ENCODE measurements around the gene ADRM1.

The ADRM1 gene

DNA sequence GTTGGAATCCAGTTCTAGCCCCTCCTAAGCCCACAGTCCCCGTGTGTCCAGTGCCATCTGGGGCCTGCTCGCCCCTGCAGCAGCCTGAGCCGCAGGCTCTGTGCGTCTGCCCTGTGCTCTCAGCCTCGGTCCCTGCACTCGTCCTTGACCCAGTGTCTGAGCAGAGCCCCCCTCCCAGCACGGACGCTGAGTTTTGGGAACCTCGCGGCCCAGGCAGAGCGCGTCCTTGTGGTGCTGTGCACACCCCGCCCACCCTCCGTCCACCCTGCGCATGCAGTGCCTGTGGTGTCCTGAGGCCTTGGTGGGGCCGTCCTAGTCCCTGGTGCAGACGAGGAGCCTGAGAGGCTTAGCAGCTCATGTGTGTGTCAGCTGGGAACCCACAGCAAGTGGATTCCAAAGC is 32.9 kb upstream of the ADRM1 start:
- peaks cover 1% of the 10 kb centered on the region for H3K4me1 Mint-ChIP-seq
- no peak overlapping the region for H3K4me3 Mint-ChIP-seq
- DNase-seq (no peak), ATAC-seq (no peak)
- no peaks in the 10 kb centered on the region for H3K9me3 Mint-ChIP-seq
- no peaks in the 10 kb centered on the region for H3K27me3 Mint-ChIP-seq
- H3K27ac Mint-ChIP-seq: no peak overlapping the region
- H3K36me3 Mint-ChIP-seq (ENCODE audit: low read depth): peaks cover 13% of the 10 kb centered on the region

DNA sequence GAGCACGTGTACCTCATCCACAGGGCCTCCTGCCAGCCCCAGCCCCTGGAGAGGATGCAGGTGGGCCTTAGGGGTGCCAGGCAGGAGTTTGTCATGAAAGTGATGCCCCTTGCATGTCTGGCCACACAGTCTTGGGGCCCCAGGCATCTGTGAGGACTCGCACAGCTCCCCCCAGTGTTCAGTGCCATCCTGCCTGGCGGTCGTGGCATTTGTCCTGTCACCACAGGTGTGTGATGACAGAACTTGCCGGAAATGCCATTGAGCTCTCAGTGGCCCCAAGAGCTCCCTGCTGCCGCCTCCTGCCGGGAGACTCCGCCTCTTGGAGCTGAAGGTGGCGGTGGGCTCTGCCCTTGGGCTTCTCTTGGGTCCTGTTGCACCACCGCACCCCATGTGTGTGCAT is 30.6 kb upstream of the ADRM1 start:
- Mint-ChIP-seq H3K36me3 (ENCODE audit: low read depth) (peaks cover 3% of the 10 kb centered on the region), H3K9me3 (no peaks in the 10 kb centered on the region), H3K4me1 (peaks cover 2% of the 10 kb centered on the region), H3K27ac (no peak overlapping the region), H3K4me3 (no peak overlapping the region), H3K27me3 (no peaks in the 10 kb centered on the region)
- no peak for DNase-seq
- no peak for ATAC-seq

DNA sequence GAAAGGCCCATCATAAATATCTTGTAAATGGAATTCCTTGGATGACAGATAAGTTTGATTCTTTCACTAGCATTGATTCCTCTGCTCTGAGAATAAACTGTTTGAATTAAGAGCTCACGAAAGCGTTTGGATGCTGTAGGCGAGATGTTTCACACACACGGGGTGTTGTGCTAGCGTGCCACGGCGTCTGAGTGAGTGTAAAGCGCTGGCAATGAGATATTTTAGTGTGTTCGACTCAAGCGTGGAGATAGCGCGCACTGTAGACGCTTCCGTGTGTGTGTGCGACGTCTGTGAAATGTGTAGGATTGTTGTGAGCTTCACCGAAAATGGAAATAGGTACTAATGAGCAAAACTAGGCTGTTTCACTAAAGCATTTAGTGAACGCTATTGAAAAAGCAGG is 29.4 kb upstream of the ADRM1 start:
- Mint-ChIP-seq H3K4me1 (peaks cover 2% of the 10 kb centered on the region), H3K4me3 (no peak overlapping the region), H3K27ac (no peak overlapping the region), H3K9me3 (no peaks in the 10 kb centered on the region), H3K27me3 (no peaks in the 10 kb centered on the region), H3K36me3 (ENCODE audit: low read depth) (no peaks in the 10 kb centered on the region)
- no peak for ATAC-seq
- no peak for DNase-seq

DNA sequence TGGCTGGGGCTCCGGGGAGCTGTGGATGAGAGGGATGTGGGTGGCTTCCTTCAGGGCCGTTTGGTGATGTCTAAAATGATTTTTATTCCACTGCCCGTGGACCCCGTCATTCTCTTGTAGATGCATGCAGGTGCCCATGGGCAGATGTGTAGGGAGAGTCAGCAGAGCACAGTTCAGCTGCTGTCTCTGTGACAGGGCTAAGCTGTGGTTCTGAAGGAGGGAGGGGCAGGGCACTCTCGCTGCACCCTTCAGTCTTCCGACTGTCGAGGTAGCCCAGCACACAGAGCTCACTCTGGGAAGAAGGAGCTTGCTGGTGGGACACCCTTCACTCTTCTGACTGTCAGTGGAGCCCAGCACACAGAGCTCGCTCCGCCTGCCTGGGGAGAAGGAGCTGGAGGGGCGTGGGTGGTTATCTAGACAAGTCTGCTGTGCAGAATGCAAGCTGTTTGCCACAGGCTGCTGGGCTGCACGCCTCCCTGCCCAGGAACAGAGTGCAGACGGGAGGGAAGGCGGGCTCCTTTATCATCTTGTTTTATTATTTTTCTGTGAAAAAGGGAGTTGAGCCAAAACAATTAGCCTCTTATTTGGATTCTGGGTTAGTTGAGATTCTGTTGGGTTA is 28.4 kb upstream of the ADRM1 start:
- ATAC-seq: no peak
- no peak overlapping the region for H3K27ac Mint-ChIP-seq
- H3K27me3 Mint-ChIP-seq: no peaks in the 10 kb centered on the region
- peaks cover 5% of the 10 kb centered on the region for H3K36me3 Mint-ChIP-seq (ENCODE audit: low read depth)
- no peak overlapping the region for H3K4me3 Mint-ChIP-seq
- DNase-seq: no peak
- H3K4me1 Mint-ChIP-seq: peaks cover 2% of the 10 kb centered on the region
- H3K9me3 Mint-ChIP-seq: no peaks in the 10 kb centered on the region

DNA sequence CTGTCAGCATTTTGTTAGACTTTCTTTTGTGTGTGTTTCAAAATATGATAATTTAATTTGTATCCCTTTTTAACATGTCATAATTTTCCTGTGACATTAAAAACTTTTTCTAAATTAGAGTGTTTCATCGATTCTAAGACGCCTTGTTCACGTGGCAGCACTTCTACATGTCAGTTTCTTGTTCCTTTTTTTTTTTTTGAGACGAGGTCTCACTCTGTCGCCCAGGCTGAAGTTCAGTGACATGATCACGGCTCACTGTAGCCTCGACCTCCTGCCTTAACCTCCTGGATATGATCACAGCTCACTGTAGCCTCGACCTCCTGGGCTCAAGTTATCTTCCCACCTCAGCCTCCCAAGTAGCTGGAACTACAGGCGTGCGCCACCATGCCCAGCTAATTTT is 27.6 kb upstream of the ADRM1 start:
- peaks cover 7% of the 10 kb centered on the region for H3K36me3 Mint-ChIP-seq (ENCODE audit: low read depth)
- DNase-seq: no peak
- no peaks in the 10 kb centered on the region for H3K27me3 Mint-ChIP-seq
- H3K4me3 Mint-ChIP-seq: no peak overlapping the region
- H3K4me1 Mint-ChIP-seq: peaks cover 2% of the 10 kb centered on the region
- H3K27ac Mint-ChIP-seq: no peak overlapping the region
- no peaks in the 10 kb centered on the region for H3K9me3 Mint-ChIP-seq
- ATAC-seq: no peak

DNA sequence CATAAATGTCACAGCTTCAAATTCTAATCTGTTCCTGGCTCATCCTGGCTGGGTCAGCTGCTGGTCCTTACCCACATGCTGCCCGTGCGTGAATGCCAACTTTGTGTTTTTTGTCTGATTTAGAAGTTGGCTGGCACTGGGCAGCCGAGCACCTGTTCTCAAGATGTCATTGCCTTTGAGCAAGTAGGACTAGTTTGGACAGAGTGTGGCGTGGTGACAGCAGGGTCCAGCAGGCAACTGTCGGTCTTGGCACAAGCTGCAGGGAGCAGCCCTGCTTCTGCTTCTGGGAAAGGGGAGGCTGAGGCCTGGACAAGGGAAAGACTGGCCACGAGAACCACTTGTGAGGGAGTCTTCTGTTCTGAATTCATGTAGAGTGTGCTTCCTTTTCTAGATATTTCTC is 26.4 kb upstream of the ADRM1 start:
- DNase-seq: no peak
- Mint-ChIP-seq H3K36me3 (ENCODE audit: low read depth) (peaks cover 7% of the 10 kb centered on the region), H3K9me3 (no peaks in the 10 kb centered on the region), H3K4me3 (no peak overlapping the region), H3K4me1 (peaks cover 2% of the 10 kb centered on the region), H3K27ac (no peak overlapping the region), H3K27me3 (no peaks in the 10 kb centered on the region)
- ATAC-seq: no peak

DNA sequence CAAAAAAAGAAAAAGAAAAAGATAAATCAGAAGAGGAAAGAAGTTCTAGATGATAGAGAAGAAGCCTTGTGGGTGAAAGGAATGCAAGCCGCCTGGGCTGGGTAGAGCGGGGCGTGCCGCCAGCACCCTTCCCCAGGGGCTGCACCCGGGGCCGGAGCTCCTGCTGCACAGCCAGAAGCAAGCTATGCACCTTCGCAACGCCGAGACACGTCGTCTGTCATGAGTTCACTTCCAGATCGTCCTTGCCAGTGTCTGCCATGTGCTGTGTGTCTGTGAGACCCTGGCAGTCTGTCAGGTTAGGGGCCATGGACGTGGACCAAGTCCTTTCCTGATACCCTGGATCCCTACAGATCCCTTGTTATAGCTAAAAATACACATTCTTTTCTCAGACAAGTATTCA is 25.5 kb upstream of the ADRM1 start:
- Mint-ChIP-seq H3K36me3 (ENCODE audit: low read depth) (peaks cover 14% of the 10 kb centered on the region), H3K4me3 (no peak overlapping the region), H3K27me3 (no peaks in the 10 kb centered on the region), H3K9me3 (no peaks in the 10 kb centered on the region), H3K4me1 (peaks cover 2% of the 10 kb centered on the region), H3K27ac (no peak overlapping the region)
- no peak for DNase-seq
- no peak for ATAC-seq

DNA sequence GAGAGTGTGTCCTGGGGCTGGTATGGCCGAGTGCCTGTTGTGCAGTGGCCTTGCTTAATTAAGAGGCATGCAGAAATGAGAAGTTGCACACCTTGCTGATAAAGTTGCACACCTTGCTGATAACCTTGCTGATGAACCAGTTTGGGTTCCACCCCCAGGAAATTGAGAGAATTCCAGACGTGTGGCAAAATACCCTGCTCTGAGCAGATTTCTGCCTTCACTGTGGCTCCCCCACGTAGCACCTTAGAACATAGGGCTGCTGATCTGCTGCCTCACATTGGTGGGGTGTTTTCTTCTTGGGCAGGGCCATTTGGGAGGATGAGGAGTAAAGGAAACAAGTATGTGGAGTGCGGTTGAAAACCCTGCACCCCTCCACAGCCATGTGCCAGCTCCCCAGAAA is 22.5 kb upstream of the ADRM1 start:
- Mint-ChIP-seq H3K9me3 (no peaks in the 10 kb centered on the region), H3K27me3 (no peaks in the 10 kb centered on the region), H3K4me1 (no peaks in the 10 kb centered on the region), H3K4me3 (no peak overlapping the region), H3K27ac (no peak overlapping the region), H3K36me3 (ENCODE audit: low read depth) (peaks cover 17% of the 10 kb centered on the region)
- DNase-seq (no peak), ATAC-seq (no peak)

DNA sequence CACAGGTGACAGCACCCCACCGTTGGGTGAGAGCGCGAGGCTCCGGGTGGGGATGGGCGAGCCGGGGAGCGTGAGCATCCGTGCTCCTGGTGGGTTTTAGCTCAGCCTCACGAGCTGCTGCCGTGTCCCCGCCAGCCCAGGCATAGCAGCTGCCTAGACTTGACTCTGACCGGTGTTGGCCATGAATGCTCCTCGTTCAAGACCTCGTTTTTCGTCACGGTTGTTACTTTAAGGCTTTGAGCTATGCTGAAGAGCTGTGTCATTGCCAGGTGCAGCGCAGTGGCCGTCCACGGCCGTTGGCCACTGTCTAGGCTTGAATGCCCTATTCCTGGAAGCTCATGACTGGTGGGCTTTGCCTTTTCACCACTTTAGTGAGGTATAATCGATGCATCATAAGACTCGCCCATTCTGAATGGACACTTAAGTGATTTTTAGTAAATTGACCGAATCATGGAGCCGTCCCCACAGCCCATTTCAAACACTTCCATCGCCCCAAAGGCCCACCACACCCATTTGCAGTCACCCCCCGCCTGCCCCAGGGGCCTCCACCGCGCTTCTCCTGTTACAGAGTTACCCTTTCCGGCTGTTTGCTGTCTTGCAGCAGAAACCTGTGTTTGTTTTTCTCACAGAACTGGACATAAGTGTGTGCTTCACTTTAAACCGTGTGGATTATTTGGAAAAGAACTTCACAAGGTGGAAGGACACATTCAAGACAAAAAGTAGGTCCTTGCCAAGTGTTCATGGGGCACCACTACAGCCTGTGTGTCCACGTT is 21.4 kb upstream of the ADRM1 start:
- H3K27ac Mint-ChIP-seq: no peak overlapping the region
- H3K4me3 Mint-ChIP-seq: no peak overlapping the region
- ATAC-seq (no peak), DNase-seq (no peak)
- H3K4me1 Mint-ChIP-seq: no peaks in the 10 kb centered on the region
- no peaks in the 10 kb centered on the region for H3K27me3 Mint-ChIP-seq
- peaks cover 17% of the 10 kb centered on the region for H3K36me3 Mint-ChIP-seq (ENCODE audit: low read depth)
- H3K9me3 Mint-ChIP-seq: no peaks in the 10 kb centered on the region

DNA sequence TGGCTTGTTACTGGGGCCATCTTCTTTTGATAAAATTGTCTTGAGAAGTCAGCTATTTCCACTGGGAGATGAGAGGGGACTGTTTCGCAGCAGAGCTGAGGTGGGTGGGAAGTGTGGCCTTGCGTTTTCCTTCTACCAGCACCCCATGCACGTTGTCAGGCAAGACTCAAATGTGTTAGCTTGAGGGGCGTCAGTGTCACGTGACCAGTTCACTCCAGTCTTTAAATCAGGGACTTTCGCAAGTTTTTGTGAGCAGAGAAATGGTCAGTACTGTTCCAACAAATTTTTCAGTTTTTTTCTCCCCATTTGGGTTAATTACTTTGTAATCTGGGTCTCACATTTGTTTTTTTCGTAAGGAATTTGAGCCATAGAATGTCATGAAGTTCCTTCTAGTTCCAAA is 20.7 kb upstream of the ADRM1 start:
- DNase-seq: no peak
- Mint-ChIP-seq H3K9me3 (no peaks in the 10 kb centered on the region), H3K27ac (no peak overlapping the region), H3K27me3 (no peaks in the 10 kb centered on the region), H3K36me3 (ENCODE audit: low read depth) (peaks cover 20% of the 10 kb centered on the region), H3K4me1 (no peaks in the 10 kb centered on the region), H3K4me3 (no peak overlapping the region)
- ATAC-seq: no peak

DNA sequence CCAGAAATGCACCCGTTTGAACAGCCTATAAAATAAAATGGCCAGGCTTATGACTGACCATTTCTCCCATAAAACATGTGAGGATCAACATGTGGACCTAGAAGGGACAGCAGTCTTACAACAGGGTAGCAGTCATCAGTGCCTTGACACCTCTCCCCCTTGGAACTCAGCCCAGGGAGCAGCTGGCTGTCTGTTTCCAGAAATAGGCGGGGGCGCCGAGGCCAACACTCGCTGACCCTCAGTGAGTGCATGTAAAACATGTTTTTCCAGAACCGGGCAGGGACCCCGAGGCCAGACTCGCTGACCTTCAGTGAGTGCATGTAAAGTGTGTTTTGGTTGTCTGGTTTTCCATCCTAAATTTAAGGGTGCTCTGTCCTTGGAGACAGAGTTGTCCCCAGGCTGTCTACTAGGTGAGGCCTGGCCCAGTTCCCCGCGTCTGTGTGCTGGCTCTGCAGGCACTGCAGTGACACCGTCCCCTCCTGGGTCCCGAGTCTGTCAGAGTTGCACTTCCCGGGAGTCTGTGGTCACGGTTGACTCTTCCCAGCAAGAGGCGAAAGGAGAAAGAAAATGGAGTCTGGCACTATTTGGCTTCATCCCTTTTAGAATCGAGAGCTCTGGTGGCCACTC is 19.8 kb upstream of the ADRM1 start:
- DNase-seq: no peak
- H3K4me3 Mint-ChIP-seq: no peak overlapping the region
- ATAC-seq: no peak
- H3K36me3 Mint-ChIP-seq (ENCODE audit: low read depth): peaks cover 20% of the 10 kb centered on the region
- H3K27me3 Mint-ChIP-seq: no peaks in the 10 kb centered on the region
- no peaks in the 10 kb centered on the region for H3K9me3 Mint-ChIP-seq
- H3K4me1 Mint-ChIP-seq: no peaks in the 10 kb centered on the region
- no peak overlapping the region for H3K27ac Mint-ChIP-seq

DNA sequence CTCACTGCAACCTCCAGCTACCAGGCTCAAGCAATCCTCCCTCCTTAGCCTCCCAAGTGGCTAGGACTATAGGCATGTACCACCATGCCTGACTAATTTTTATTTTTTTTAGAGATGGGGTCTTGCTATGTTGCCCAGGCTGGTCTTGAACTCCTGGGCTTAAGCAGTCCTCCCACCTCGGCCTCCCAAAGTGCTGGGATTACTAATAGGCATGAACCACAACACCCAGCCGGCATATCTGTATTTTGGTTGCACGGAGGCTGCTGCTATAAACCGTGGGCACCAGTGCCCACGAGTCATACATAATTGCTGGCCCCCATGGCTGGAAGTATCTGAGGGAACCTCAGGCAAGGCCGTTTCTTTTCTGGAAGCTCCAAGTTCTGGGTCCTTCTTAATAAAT is 18.3 kb upstream of the ADRM1 start:
- no peaks in the 10 kb centered on the region for H3K27me3 Mint-ChIP-seq
- no peaks in the 10 kb centered on the region for H3K9me3 Mint-ChIP-seq
- H3K36me3 Mint-ChIP-seq (ENCODE audit: low read depth): peaks cover 15% of the 10 kb centered on the region
- H3K27ac Mint-ChIP-seq: no peak overlapping the region
- H3K4me1 Mint-ChIP-seq: no peaks in the 10 kb centered on the region
- no peak overlapping the region for H3K4me3 Mint-ChIP-seq
- no peak for DNase-seq
- ATAC-seq: no peak

DNA sequence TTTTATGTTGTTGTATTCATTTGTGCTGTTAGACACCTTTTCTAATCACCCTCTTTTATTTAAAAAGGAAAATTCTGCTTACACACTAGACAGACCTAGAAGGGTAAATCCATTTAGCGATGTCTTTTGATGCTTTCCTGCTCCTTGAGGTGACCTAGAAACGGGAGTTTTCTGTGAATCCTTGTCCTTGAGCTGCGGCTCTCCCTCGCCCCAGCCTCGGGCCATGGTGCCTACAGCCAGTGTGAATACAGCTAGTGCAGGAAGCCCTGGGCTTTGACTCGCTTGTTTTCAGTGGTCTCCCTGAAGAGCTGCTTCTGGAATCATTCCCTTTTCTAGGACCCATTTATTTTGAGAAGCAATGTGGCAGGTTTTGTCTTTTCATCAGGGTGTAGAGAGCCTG is 17.6 kb upstream of the ADRM1 start:
- no peaks in the 10 kb centered on the region for H3K9me3 Mint-ChIP-seq
- H3K27me3 Mint-ChIP-seq: no peaks in the 10 kb centered on the region
- no peak for ATAC-seq
- no peaks in the 10 kb centered on the region for H3K4me1 Mint-ChIP-seq
- no peak overlapping the region for H3K4me3 Mint-ChIP-seq
- H3K36me3 Mint-ChIP-seq (ENCODE audit: low read depth): peaks cover 13% of the 10 kb centered on the region
- no peak for DNase-seq
- H3K27ac Mint-ChIP-seq: no peak overlapping the region

DNA sequence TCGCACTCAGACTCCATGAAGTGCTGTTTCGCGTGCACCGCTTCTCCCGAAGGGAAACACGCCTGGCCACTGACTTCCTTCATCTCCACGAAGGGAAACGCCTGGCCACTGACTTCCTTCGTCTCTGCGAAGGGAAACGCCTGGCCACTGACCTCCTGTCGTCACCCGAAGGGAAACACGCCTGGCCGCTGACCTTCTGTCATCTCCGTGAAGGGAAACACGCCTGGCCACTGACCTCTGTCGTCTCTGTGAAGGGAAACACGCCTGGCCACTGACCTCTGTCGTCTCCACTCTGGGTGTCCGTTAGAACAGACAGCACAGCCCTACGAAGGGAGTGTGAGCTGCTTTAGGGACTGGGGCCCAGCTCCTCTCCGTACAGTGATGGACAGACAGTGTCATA is 17.1 kb upstream of the ADRM1 start:
- Mint-ChIP-seq H3K9me3 (no peaks in the 10 kb centered on the region), H3K4me3 (no peak overlapping the region), H3K27ac (no peak overlapping the region), H3K4me1 (no peaks in the 10 kb centered on the region), H3K27me3 (no peaks in the 10 kb centered on the region), H3K36me3 (ENCODE audit: low read depth) (peaks cover 13% of the 10 kb centered on the region)
- DNase-seq (no peak), ATAC-seq (no peak)

DNA sequence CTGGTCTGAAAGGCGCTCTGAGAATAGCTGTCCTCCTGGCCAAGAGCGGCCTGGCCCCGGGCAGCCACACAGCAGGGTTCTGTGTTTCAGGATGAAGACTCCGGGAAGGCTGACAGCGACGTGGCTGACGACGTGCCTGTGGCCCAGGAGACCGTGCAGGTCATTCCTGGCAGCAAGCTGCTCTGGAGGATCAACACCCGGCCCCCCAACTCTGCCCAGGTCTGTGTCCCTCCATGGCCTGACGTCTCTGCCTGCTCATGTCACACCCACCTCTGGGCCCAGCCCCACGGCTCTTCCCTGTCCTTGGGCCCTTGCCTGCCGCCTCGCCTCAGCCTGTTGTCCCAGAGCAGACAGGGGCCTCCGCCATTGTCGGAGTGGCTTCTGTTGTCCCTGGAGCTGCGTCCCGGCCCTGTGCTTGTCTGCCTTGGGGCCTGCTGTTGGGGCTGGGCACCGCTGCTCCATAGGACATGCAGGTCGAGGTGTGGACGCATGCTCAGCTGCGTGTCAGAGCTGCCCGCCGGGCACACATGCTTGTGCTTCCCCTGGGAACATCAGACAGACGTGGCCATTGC is 16.2 kb upstream of the ADRM1 start:
- H3K9me3 Mint-ChIP-seq: no peaks in the 10 kb centered on the region
- ATAC-seq (no peak), DNase-seq (no peak)
- H3K4me1 Mint-ChIP-seq: no peaks in the 10 kb centered on the region
- no peak overlapping the region for H3K27ac Mint-ChIP-seq
- H3K36me3 Mint-ChIP-seq (ENCODE audit: low read depth): peaks cover 15% of the 10 kb centered on the region
- H3K4me3 Mint-ChIP-seq: no peak overlapping the region
- H3K27me3 Mint-ChIP-seq: no peaks in the 10 kb centered on the region

Measured in activated naive CD8-positive, alpha-beta T cell treated with anti-CD3 and anti-CD28 coated beads, Interleukin-2, amount 50 U/mL, for 24 hours (primary cell).